ENCODE results near the gene USP36. TPM values are rescaled to one million over a fixed set of nuclear protein-coding genes. Genes with fewer than 3 reads are reported as not detected.

The USP36 gene
- total RNA-seq, 4 donors from 2014 or later = 26.6 to 44.0 (median 34.6) TPM

DNA sequence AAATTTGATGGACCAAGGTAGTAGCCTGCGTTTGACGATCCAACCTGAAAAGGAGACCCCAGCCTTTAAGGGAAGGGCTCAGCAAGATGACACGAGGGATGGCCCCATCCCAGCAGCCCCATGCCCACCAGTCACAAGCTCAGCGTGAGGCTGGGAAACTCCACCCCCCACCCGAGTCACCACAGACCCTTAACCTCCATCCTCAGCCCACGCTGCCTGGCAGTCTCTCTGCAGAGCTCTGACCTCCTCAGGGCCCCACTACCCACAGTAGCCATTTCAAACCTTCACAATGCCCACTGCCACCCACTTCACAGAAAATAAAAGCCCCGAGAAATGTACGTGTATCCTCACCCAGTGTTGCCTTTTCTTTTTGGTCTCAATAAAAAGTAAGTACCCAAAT is 18.7 kb downstream of the USP36 start:
- no peak overlapping the region for H3K27ac ChIP-seq

DNA sequence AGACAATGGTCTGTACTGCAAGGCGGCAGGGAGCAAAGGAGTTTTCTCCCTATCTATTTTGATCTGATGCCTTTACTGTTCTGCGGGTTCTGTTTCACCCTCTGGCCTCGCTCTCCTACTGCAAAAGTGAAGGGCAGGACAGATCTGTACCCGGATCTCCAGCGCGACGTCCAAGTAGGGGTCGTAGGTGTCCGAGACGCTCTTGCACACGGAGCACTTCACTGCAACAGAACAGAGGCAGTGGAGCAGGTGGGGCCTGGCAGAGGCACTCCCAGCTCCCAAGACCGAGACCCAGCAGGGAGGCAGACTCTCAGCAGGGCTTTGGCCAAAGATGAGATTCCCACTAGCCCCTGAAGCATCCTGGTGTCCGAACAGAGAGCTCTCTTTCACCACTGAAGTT is 19.8 kb downstream of the USP36 start:
- ATAC-seq = no peak
- Histone ChIP-seq H3K9me3 (no peaks in the 10 kb centered on the region), H3K27me3 (no peaks in the 10 kb centered on the region), H3K4me3 (no peak overlapping the region), H3K4me1 (peaks cover 0 to 13% (median 0%) of the 10 kb centered on the region in 3 donors), H3K27ac (peak overlapping the region in 1 of 4 donors; percentile 14), H3K36me3 (peaks cover 0 to 100% of the 10 kb centered on the region in 2 donors)
- 88% methylated on average over 3 of the region's 13 CpGs; no CpG with 5 or more reads in 1 of the 2 donors for WGBS, 2 donors (ENCODE audit: low coverage in 1 of 2)
- TF ChIP-seq POLR2AphosphoS5 (IDR thresholded peaks at IDR 0.05) = no peak
- TF ChIP-seq EP300 (IDR thresholded peaks at IDR 0.05) = no peak
- TF ChIP-seq, protein P1, sequence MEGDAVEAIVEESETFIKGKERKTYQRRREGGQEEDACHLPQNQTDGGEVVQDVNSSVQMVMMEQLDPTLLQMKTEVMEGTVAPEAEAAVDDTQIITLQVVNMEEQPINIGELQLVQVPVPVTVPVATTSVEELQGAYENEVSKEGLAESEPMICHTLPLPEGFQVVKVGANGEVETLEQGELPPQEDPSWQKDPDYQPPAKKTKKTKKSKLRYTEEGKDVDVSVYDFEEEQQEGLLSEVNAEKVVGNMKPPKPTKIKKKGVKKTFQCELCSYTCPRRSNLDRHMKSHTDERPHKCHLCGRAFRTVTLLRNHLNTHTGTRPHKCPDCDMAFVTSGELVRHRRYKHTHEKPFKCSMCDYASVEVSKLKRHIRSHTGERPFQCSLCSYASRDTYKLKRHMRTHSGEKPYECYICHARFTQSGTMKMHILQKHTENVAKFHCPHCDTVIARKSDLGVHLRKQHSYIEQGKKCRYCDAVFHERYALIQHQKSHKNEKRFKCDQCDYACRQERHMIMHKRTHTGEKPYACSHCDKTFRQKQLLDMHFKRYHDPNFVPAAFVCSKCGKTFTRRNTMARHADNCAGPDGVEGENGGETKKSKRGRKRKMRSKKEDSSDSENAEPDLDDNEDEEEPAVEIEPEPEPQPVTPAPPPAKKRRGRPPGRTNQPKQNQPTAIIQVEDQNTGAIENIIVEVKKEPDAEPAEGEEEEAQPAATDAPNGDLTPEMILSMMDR (IDR thresholded peaks at IDR 0.05) = no peak
- TF ChIP-seq POLR2A (IDR thresholded peaks at IDR 0.05) = no peak

More for the DNA sequence above, 18.7 kb downstream of the USP36 start:
- no peak for ATAC-seq
- Histone ChIP-seq H3K27me3 (no peaks in the 10 kb centered on the region), H3K4me1 (peaks cover 0 to 13% (median 0%) of the 10 kb centered on the region in 3 donors), H3K4me3 (no peak overlapping the region), H3K36me3 (peaks cover 0 to 100% of the 10 kb centered on the region in 2 donors), H3K9me3 (no peaks in the 10 kb centered on the region)
- TF ChIP-seq, protein P1 (IDR thresholded peaks at IDR 0.05) = no peak
- no peak for TF ChIP-seq POLR2AphosphoS5 (IDR thresholded peaks at IDR 0.05)
- TF ChIP-seq EP300 (IDR thresholded peaks at IDR 0.05) = no peak
- no peak for TF ChIP-seq POLR2A (IDR thresholded peaks at IDR 0.05)
- WGBS, 2 donors (ENCODE audit: low coverage in 1 of 2) = 95% methylated on average over 8 of the region's 8 CpGs; no CpG with 5 or more reads in 1 of the 2 donors

- Histone ChIP-seq H3K36me3 (peaks cover 0 to 100% of the 10 kb centered on the region in 2 donors), H3K4me3 (no peak overlapping the region), H3K9me3 (no peaks in the 10 kb centered on the region), H3K27ac (peak overlapping the region in 3 of 4 donors; percentile 14 to 70 (median 29)), H3K4me1 (peaks cover 0 to 13% (median 0%) of the 10 kb centered on the region in 3 donors), H3K27me3 (no peaks in the 10 kb centered on the region)
- 85 to 94% methylated on average over 6 to 16 of the region's 18 CpGs for WGBS, 2 donors (ENCODE audit: low coverage in 1 of 2)
- ATAC-seq = peak; percentile 29
- TF ChIP-seq EP300 (IDR thresholded peaks at IDR 0.05) (no peak), POLR2AphosphoS5 (IDR thresholded peaks at IDR 0.05) (no peak), POLR2A (IDR thresholded peaks at IDR 0.05) (no peak)
- TF ChIP-seq, protein P1 (IDR thresholded peaks at IDR 0.05) = no peak
These were observed 20.5 kb downstream of the USP36 start for GRCh38 chr17:78819806-78820792.

DNA sequence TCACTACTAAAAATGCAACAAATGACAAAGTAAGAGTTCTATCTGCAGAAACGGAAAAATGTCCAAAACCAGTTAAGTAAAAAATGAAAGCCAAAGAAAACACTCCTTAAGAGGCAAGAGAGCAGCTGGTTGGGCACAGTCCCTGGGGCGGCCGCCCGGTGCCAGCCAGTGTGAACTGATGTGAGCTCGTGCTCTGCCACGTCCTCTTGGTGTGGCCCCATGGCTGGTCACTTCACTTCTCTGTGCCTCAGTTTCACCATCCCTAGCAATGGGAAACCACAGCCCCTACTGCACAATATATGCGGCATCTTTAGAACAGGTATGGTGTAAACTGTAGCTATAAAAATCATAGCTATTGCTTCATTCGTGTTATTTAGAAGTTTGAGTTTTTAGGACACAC is 21.2 kb downstream of the USP36 start:
- TF ChIP-seq EP300 (IDR thresholded peaks at IDR 0.05) (no peak), POLR2AphosphoS5 (IDR thresholded peaks at IDR 0.05) (no peak), POLR2A (IDR thresholded peaks at IDR 0.05) (no peak)
- TF ChIP-seq, protein P1 (IDR thresholded peaks at IDR 0.05) = no peak
- H3K36me3 ChIP-seq = peaks cover 0 to 100% of the 10 kb centered on the region in 2 donors
- H3K9me3 ChIP-seq = no peaks in the 10 kb centered on the region
- H3K27me3 ChIP-seq = no peaks in the 10 kb centered on the region
- ATAC-seq = no peak
- H3K4me1 ChIP-seq = peaks cover 0 to 13% (median 0%) of the 10 kb centered on the region in 3 donors
- 71 to 76% methylated on average over 2 to 8 of the region's 8 CpGs for WGBS, 2 donors (ENCODE audit: low coverage in 1 of 2)
- peak overlapping the region in 3 of 4 donors; percentile 7 to 70 (median 29) for H3K27ac ChIP-seq
- H3K4me3 ChIP-seq = no peak overlapping the region
